Bronchial epithelial cell (primary cell): ENCODE results near the gene KHDC1L. TPM values are rescaled to one million over a fixed set of nuclear protein-coding genes. Genes with fewer than 3 reads are reported as not detected.

Experiments used
- DNase-seq: peaks from one replicate; pipeline ENCODE4 v3.0.0-alpha.2; 2010; ENCODE audit warnings: low read depth
- FAIRE-seq: peaks from 2 replicates; lab custom pipeline; 2011; peaks lifted over from hg19 to GRCh38; lab: Jason Lieb, UNC
- H3K27me3 ChIP-seq: 2 replicates; pipeline ENCODE4 v1.5.1; 2011; ENCODE audit warnings: low read length; ENCODE audit not compliant: control insufficient read depth, insufficient read depth
- H3K36me3 ChIP-seq: 2 replicates; pipeline ENCODE4 v1.5.1; 2011; ENCODE audit warnings: low read length; ENCODE audit not compliant: control insufficient read depth, insufficient read depth
- H3K4me3 ChIP-seq: 2 replicates; pipeline ENCODE4 v1.5.1; 2011; ENCODE audit warnings: mild to moderate bottlenecking, low read depth, low read length, control low read depth
- CTCF ChIP-seq: IDR thresholded peaks from 2 replicates; pipeline ENCODE4 v1.5.1; 2011; ENCODE audit warnings: mild to moderate bottlenecking, moderate library complexity, low read length, control low read depth, inconsistent platforms; ENCODE audit not compliant: insufficient read depth, severe bottlenecking
- total RNA-seq: library from RNA; depleted of rRNA; stranded (reverse); fragments of >200 nt; gene quantifications from 2 replicates; pipeline ENCODE4 v1.2.1, GENCODE V29; 2014

The KHDC1L gene
- total RNA-seq, 1 donor from 2014 or later = not detected

- FAIRE-seq = no peak
- no peak for TF ChIP-seq CTCF
These were observed 27.4 kb upstream of the KHDC1L start for GRCh38 chr6:73252703-73253102.

GRCh38 chr6:73250016-73250415 is 24.7 kb upstream of the KHDC1L start:
- H3K27me3 ChIP-seq = no peaks in the 10 kb centered on the region
- TF ChIP-seq CTCF = no peak
- no peak overlapping the region for H3K4me3 ChIP-seq
- FAIRE-seq (no peak), DNase-seq (no peak)
- no peaks in the 10 kb centered on the region for H3K36me3 ChIP-seq

More at GRCh38 chr6:73252703-73253102, 27.4 kb upstream of the KHDC1L start:
- DNase-seq = no peak
- Histone ChIP-seq H3K36me3 (no peaks in the 10 kb centered on the region), H3K4me3 (no peak overlapping the region), H3K27me3 (no peaks in the 10 kb centered on the region)

- Histone ChIP-seq H3K4me3 (no peak overlapping the region), H3K27me3 (no peaks in the 10 kb centered on the region), H3K36me3 (no peaks in the 10 kb centered on the region)
- DNase-seq (no peak), FAIRE-seq (no peak)
- TF ChIP-seq CTCF = no peak
These were observed 23.1 kb upstream of the KHDC1L start for GRCh38 chr6:73248192-73248903.

GRCh38 chr6:73242001-73242400 is 16.7 kb upstream of the KHDC1L start:
- H3K27me3 ChIP-seq = no peaks in the 10 kb centered on the region
- no peak overlapping the region for H3K4me3 ChIP-seq
- no peak for DNase-seq
- no peaks in the 10 kb centered on the region for H3K36me3 ChIP-seq
- TF ChIP-seq CTCF = no peak
- no peak for FAIRE-seq

GRCh38 chr6:73240730-73241129 is 15.4 kb upstream of the KHDC1L start:
- H3K4me3 ChIP-seq = no peak overlapping the region
- no peak for FAIRE-seq
- no peak for TF ChIP-seq CTCF
- H3K27me3 ChIP-seq = no peaks in the 10 kb centered on the region
- no peak for DNase-seq
- no peaks in the 10 kb centered on the region for H3K36me3 ChIP-seq
